Measurements from ENCODE around the gene KISS1.
A peak's percentile ranks its signal among the peaks of the same experiment; 100 is the strongest.

KISS1 gene

GRCh38 chr1:204191456-204191855 lies 4.8 kb downstream of the KISS1 start:
- no peak for DNase-seq (ENCODE audit: low spot score)

- DNase-seq (ENCODE audit: low spot score) = no peak
Measured at GRCh38 chr1:204190212-204191211, 5.8 kb downstream of the KISS1 start.

GRCh38 chr1:204188959-204189639 lies 7.2 kb downstream of the KISS1 start:
- no peak for DNase-seq (ENCODE audit: low spot score)

GRCh38 chr1:204186597-204186996 lies 9.7 kb downstream of the KISS1 start:
- no peak for DNase-seq (ENCODE audit: low spot score)

- no peak for DNase-seq (ENCODE audit: low spot score)
Measured at GRCh38 chr1:204181116-204181515, 15.2 kb downstream of the KISS1 start.

- no peak for DNase-seq (ENCODE audit: low spot score)
Measured at GRCh38 chr1:204180133-204180532, 16.2 kb downstream of the KISS1 start.

- DNase-seq (ENCODE audit: low spot score) = no peak
Measured at GRCh38 chr1:204178487-204179281, 17.6 kb downstream of the KISS1 start.

GRCh38 chr1:204177133-204177532 lies 19.2 kb downstream of the KISS1 start:
- no peak for DNase-seq (ENCODE audit: low spot score)

- no peak for DNase-seq (ENCODE audit: low spot score)
Measured at GRCh38 chr1:204176049-204176448, 20.2 kb downstream of the KISS1 start.

GRCh38 chr1:204174958-204175357 lies 21.3 kb downstream of the KISS1 start:
- DNase-seq (ENCODE audit: low spot score) = no peak

GRCh38 chr1:204172404-204173029 lies 23.8 kb downstream of the KISS1 start:
- no peak for DNase-seq (ENCODE audit: low spot score)

GRCh38 chr1:204171751-204172178 lies 24.5 kb downstream of the KISS1 start:
- DNase-seq (ENCODE audit: low spot score) = no peak

- DNase-seq (ENCODE audit: low spot score) = no peak
Measured at GRCh38 chr1:204170494-204171155, 25.7 kb downstream of the KISS1 start.

GRCh38 chr1:204169858-204170257 lies 26.4 kb downstream of the KISS1 start:
- DNase-seq (ENCODE audit: low spot score) = no peak

GRCh38 chr1:204167730-204168129 lies 28.6 kb downstream of the KISS1 start:
- DNase-seq (ENCODE audit: low spot score) = no peak

GRCh38 chr1:204166219-204166618 lies 30.1 kb downstream of the KISS1 start, which contains the start of gene REN:
TSS of gene REN (minus strand) at chr1:204166337. CDS start at chr1:204166293, 44 bp downstream.
- no peak for DNase-seq (ENCODE audit: low spot score)

GRCh38 chr1:204162494-204163074 lies 33.7 kb downstream of the KISS1 start:
- DNase-seq (ENCODE audit: low spot score) = peak; percentile 66

GRCh38 chr1:204161609-204162493 lies 34.4 kb downstream of the KISS1 start:
- no peak for DNase-seq (ENCODE audit: low spot score)

GRCh38 chr1:204157962-204158361 lies 38.3 kb downstream of the KISS1 start:
- DNase-seq (ENCODE audit: low spot score) = no peak

GRCh38 chr1:204155881-204156280 lies 40.4 kb downstream of the KISS1 start:
- no peak for DNase-seq (ENCODE audit: low spot score)
